ENCODE data around the gene CFAP99. TPM values are rescaled to one million over a fixed set of nuclear protein-coding genes. Genes with fewer than 3 reads are reported as not detected.
A peak's percentile ranks its signal among the peaks of the same experiment; 100 is the strongest.

Gene CFAP99
- total and polyA plus RNA-seq, 2 experiments from 2014 or later, result not detected

- Histone ChIP-seq H3K9me2 (ENCODE audit: insufficient read depth) (no peaks in the 10 kb centered on the region), H3K27ac (ENCODE audit: low read depth) (peak overlapping the region; percentile 19; the same call in 1 of the 2 replicates), H2AFZ (no peak overlapping the region), H3K4me3 (no peak overlapping the region), H3K4me2 (no peak overlapping the region), H3K27me3 (ENCODE audit: insufficient read depth) (no peaks in the 10 kb centered on the region), H4K20me1 (replicated peaks; ENCODE audit: insufficient read depth) (peaks cover 22% of the 10 kb centered on the region), H3K36me3 (ENCODE audit: insufficient read depth) (peaks cover 32% of the 10 kb centered on the region), H3F3A (replicated peaks; ENCODE audit: low read depth) (peaks cover 6% of the 10 kb centered on the region; the same call in 1 of the 2 replicates), H3K4me1 (ENCODE audit: insufficient read depth) (no peaks in the 10 kb centered on the region), H3K79me2 (replicated peaks; ENCODE audit: insufficient read depth) (peaks cover 52% of the 10 kb centered on the region)
- Mint-ChIP-seq H3K27me3 (ENCODE audit: insufficient read depth, low read depth, poor library complexity) (peaks cover 2% of the 10 kb centered on the region), H3K4me3 (no peak overlapping the region), H3K4me1 (no peaks in the 10 kb centered on the region), H3K36me3 (ENCODE audit: low read depth) (peaks cover 72% of the 10 kb centered on the region), H3K9me3 (no peaks in the 10 kb centered on the region), H3K27ac (no peak overlapping the region)
- DNase-seq (ENCODE audit: low spot score), result no peak
- ATAC-seq, result no peak
- TF ChIP-seq NANOG (IDR thresholded peaks at IDR 0.05; ENCODE audit: borderline replicate concordance), result no peak
- no peak for TF ChIP-seq EZH2phosphoT487 (IDR thresholded peaks at IDR 0.05; ENCODE audit: unreplicated experiment)
- TF ChIP-seq JUNB (IDR thresholded peaks at IDR 0.05; ENCODE audit: unreplicated experiment), result no peak
- TF ChIP-seq CREB1 (CRISPR knock-in tag; IDR thresholded peaks at IDR 0.05; ENCODE audit: low read depth), result no peak
- no peak for TF ChIP-seq EZH2 (IDR thresholded peaks at IDR 0.05; ENCODE audit: low read depth, unreplicated experiment)
- no peak for TF ChIP-seq POLR2AphosphoS5 (IDR thresholded peaks at IDR 0.05; ENCODE audit: low read depth)
- TF ChIP-seq, protein P1, sequence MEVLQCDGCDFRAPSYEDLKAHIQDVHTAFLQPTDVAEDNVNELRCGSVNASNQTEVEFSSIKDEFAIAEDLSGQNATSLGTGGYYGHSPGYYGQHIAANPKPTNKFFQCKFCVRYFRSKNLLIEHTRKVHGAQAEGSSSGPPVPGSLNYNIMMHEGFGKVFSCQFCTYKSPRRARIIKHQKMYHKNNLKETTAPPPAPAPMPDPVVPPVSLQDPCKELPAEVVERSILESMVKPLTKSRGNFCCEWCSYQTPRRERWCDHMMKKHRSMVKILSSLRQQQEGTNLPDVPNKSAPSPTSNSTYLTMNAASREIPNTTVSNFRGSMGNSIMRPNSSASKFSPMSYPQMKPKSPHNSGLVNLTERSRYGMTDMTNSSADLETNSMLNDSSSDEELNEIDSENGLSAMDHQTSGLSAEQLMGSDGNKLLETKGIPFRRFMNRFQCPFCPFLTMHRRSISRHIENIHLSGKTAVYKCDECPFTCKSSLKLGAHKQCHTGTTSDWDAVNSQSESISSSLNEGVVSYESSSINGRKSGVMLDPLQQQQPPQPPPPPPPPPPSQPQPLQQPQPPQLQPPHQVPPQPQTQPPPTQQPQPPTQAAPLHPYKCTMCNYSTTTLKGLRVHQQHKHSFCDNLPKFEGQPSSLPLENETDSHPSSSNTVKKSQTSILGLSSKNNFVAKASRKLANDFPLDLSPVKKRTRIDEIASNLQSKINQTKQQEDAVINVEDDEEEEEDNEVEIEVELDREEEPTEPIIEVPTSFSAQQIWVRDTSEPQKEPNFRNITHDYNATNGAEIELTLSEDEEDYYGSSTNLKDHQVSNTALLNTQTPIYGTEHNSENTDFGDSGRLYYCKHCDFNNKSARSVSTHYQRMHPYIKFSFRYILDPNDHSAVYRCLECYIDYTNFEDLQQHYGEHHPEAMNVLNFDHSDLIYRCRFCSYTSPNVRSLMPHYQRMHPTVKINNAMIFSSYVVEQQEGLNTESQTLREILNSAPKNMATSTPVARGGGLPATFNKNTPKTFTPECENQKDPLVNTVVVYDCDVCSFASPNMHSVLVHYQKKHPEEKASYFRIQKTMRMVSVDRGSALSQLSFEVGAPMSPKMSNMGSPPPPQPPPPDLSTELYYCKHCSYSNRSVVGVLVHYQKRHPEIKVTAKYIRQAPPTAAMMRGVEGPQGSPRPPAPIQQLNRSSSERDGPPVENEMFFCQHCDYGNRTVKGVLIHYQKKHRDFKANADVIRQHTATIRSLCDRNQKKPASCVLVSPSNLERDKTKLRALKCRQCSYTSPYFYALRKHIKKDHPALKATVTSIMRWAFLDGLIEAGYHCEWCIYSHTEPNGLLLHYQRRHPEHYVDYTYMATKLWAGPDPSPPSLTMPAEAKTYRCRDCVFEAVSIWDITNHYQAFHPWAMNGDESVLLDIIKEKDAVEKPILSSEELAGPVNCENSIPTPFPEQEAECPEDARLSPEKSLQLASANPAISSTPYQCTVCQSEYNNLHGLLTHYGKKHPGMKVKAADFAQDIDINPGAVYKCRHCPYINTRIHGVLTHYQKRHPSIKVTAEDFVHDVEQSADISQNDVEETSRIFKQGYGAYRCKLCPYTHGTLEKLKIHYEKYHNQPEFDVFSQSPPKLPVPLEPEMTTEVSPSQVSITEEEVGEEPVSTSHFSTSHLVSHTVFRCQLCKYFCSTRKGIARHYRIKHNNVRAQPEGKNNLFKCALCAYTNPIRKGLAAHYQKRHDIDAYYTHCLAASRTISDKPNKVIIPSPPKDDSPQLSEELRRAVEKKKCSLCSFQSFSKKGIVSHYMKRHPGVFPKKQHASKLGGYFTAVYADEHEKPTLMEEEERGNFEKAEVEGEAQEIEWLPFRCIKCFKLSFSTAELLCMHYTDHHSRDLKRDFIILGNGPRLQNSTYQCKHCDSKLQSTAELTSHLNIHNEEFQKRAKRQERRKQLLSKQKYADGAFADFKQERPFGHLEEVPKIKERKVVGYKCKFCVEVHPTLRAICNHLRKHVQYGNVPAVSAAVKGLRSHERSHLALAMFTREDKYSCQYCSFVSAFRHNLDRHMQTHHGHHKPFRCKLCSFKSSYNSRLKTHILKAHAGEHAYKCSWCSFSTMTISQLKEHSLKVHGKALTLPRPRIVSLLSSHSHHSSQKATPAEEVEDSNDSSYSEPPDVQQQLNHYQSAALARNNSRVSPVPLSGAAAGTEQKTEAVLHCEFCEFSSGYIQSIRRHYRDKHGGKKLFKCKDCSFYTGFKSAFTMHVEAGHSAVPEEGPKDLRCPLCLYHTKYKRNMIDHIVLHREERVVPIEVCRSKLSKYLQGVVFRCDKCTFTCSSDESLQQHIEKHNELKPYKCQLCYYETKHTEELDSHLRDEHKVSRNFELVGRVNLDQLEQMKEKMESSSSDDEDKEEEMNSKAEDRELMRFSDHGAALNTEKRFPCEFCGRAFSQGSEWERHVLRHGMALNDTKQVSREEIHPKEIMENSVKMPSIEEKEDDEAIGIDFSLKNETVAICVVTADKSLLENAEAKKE (CRISPR knock-in tag; IDR thresholded peaks at IDR 0.05), result no peak
- TF ChIP-seq STAT1 (IDR thresholded peaks at IDR 0.05; ENCODE audit: unreplicated experiment), result no peak
- TF ChIP-seq, protein P2, sequence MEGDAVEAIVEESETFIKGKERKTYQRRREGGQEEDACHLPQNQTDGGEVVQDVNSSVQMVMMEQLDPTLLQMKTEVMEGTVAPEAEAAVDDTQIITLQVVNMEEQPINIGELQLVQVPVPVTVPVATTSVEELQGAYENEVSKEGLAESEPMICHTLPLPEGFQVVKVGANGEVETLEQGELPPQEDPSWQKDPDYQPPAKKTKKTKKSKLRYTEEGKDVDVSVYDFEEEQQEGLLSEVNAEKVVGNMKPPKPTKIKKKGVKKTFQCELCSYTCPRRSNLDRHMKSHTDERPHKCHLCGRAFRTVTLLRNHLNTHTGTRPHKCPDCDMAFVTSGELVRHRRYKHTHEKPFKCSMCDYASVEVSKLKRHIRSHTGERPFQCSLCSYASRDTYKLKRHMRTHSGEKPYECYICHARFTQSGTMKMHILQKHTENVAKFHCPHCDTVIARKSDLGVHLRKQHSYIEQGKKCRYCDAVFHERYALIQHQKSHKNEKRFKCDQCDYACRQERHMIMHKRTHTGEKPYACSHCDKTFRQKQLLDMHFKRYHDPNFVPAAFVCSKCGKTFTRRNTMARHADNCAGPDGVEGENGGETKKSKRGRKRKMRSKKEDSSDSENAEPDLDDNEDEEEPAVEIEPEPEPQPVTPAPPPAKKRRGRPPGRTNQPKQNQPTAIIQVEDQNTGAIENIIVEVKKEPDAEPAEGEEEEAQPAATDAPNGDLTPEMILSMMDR (conservative IDR thresholded peaks at IDR 0.05; ENCODE audit: low read depth in 2 of 2), result no peak
- no peak for TF ChIP-seq ETS1 (IDR thresholded peaks at IDR 0.05)
These were observed 89.1 kb downstream of the CFAP99 start for GRCh38 chr4:2507855-2508254.

All from GM23338 (cell line).